KMS-11 (cell line): ENCODE measurements around the gene ZNF516.

Source experiments
- H2AFZ ChIP-seq: fragments of 200-600 bp; sonication (generic); 2 replicates; pipeline ENCODE4 v1.6.1; 2016; ENCODE audit warnings: antibody characterized with exemption, mixed run types, low read depth
- H3K27ac ChIP-seq: fragments of 200-600 bp; sonication (generic); 2 replicates; pipeline ENCODE4 v1.6.1; 2016; ENCODE audit warnings: mild to moderate bottlenecking, mixed run types
- H3K27me3 ChIP-seq: fragments of 200-600 bp; sonication (generic); 2 replicates; pipeline ENCODE4 v1.6.1; 2017; ENCODE audit warnings: mild to moderate bottlenecking, low read depth, mixed run types, moderate library complexity; ENCODE audit not compliant: insufficient read depth
- H3K36me3 ChIP-seq: fragments of 200-600 bp; sonication (generic); 2 replicates; pipeline ENCODE4 v1.6.1; 2017; ENCODE audit warnings: mild to moderate bottlenecking, mixed run types; ENCODE audit not compliant: insufficient read depth
- H3K4me1 ChIP-seq: fragments of 200-600 bp; sonication (generic); 2 replicates; pipeline ENCODE4 v1.6.1; 2016; ENCODE audit warnings: mild to moderate bottlenecking, low read depth, mixed run types; ENCODE audit not compliant: poor library complexity, severe bottlenecking
- H3K4me2 ChIP-seq: fragments of 200-600 bp; sonication (generic); 2 replicates; pipeline ENCODE4 v1.7.0; 2016; ENCODE audit warnings: mild to moderate bottlenecking, mixed run types
- H3K4me3 ChIP-seq: fragments of 200-600 bp; sonication (generic); IDR thresholded peaks from 2 replicates; pipeline ENCODE4 v1.6.1; 2017; ENCODE audit warnings: low read depth, low read length, mixed read lengths; ENCODE audit not compliant: insufficient read depth
- H3K79me2 ChIP-seq: fragments of 200-600 bp; sonication (generic); 2 replicates; pipeline ENCODE4 v1.6.1; 2016; ENCODE audit warnings: low read depth, mixed run types; ENCODE audit not compliant: insufficient read depth
- H3K9ac ChIP-seq: fragments of 200-600 bp; sonication (generic); 2 replicates; pipeline ENCODE4 v1.6.1; 2016; ENCODE audit warnings: mild to moderate bottlenecking, mixed run types
- H4K20me1 ChIP-seq: fragments of 200-600 bp; sonication (generic); 2 replicates; pipeline ENCODE4 v1.6.1; 2016; ENCODE audit warnings: mild to moderate bottlenecking, mixed run types; ENCODE audit not compliant: insufficient read depth
- CTCF ChIP-seq: fragments of 200-600 bp; sonication (generic); conservative IDR thresholded peaks from 2 replicates; pipeline ENCODE4 v1.6.1; 2017; ENCODE audit warnings: low read depth, mild to moderate bottlenecking, antibody characterized with exemption, low read length, moderate library complexity, mixed read lengths

ZNF516 gene

GRCh38 chr18:76359909-76360308 is 135.1 kb downstream of the ZNF516 start:
- Histone ChIP-seq H2AFZ (no peak overlapping the region), H3K4me2 (no peak overlapping the region), H3K4me3 (no peak overlapping the region), H4K20me1 (no peaks in the 10 kb centered on the region), H3K9ac (no peak overlapping the region), H3K4me1 (no peaks in the 10 kb centered on the region), H3K27me3 (no peaks in the 10 kb centered on the region), H3K36me3 (no peaks in the 10 kb centered on the region), H3K27ac (no peak overlapping the region), H3K79me2 (no peaks in the 10 kb centered on the region)
- TF ChIP-seq CTCF = no peak

GRCh38 chr18:76358774-76359173 is 136.3 kb downstream of the ZNF516 start:
- Histone ChIP-seq H3K27me3 (no peaks in the 10 kb centered on the region), H3K79me2 (no peaks in the 10 kb centered on the region), H3K36me3 (no peaks in the 10 kb centered on the region), H3K4me2 (no peak overlapping the region), H4K20me1 (no peaks in the 10 kb centered on the region), H3K4me3 (no peak overlapping the region), H3K27ac (no peak overlapping the region), H3K4me1 (no peaks in the 10 kb centered on the region), H3K9ac (no peak overlapping the region), H2AFZ (no peak overlapping the region)
- no peak for TF ChIP-seq CTCF

- no peaks in the 10 kb centered on the region for H3K36me3 ChIP-seq
- H3K27me3 ChIP-seq = no peaks in the 10 kb centered on the region
- no peaks in the 10 kb centered on the region for H3K4me1 ChIP-seq
- no peak for TF ChIP-seq CTCF
- no peak overlapping the region for H3K27ac ChIP-seq
- no peaks in the 10 kb centered on the region for H3K79me2 ChIP-seq
- H4K20me1 ChIP-seq = no peaks in the 10 kb centered on the region
- no peak overlapping the region for H3K9ac ChIP-seq
- no peak overlapping the region for H3K4me2 ChIP-seq
- H3K4me3 ChIP-seq = no peak overlapping the region
- H2AFZ ChIP-seq = no peak overlapping the region
These were observed 137.3 kb downstream of the ZNF516 start for GRCh38 chr18:76357585-76358260.

GRCh38 chr18:76357174-76357573 is 137.9 kb downstream of the ZNF516 start:
- H2AFZ ChIP-seq = no peak overlapping the region
- H4K20me1 ChIP-seq = no peaks in the 10 kb centered on the region
- no peaks in the 10 kb centered on the region for H3K27me3 ChIP-seq
- no peak overlapping the region for H3K9ac ChIP-seq
- H3K4me3 ChIP-seq = no peak overlapping the region
- no peaks in the 10 kb centered on the region for H3K79me2 ChIP-seq
- H3K4me1 ChIP-seq = no peaks in the 10 kb centered on the region
- no peak for TF ChIP-seq CTCF
- H3K4me2 ChIP-seq = no peak overlapping the region
- no peak overlapping the region for H3K27ac ChIP-seq
- no peaks in the 10 kb centered on the region for H3K36me3 ChIP-seq
